B cell (primary cell): ENCODE data around the gene PSMB3. TPM values are rescaled to one million over a fixed set of nuclear protein-coding genes. Genes with fewer than 3 reads are reported as not detected.

Source experiments
- ATAC-seq: fragments of 200-7000 bp; cut with Tn5 transposase; one replicate; pipeline ENCODE4 v1.10.0; 2021; ENCODE audit warnings: low read depth, mild to moderate bottlenecking, moderate number of reproducible peaks, moderate library complexity
- CTCF ChIA-PET: fragments of 350-600 bp; sonication (Branson Sonifier 250); formaldehyde crosslinking; loops from one replicate; lab custom pipeline; 2021; ENCODE audit warnings: antibody characterized with exemption, inconsistent platforms; lab: Charles Lee
- POLR2A ChIA-PET: fragments of 350-600 bp; sonication (Branson Sonifier 250); formaldehyde crosslinking; loops from one replicate; lab custom pipeline; 2021; ENCODE audit warnings: antibody characterized with exemption; lab: Charles Lee
- DNase-seq: peaks from one replicate; pipeline ENCODE4 v3.0.0; 2013
- H2AFZ ChIP-seq: 2 replicates; pipeline ENCODE4 v1.6.1; 2012; ENCODE audit warnings: mild to moderate bottlenecking, low read depth, low read length; ENCODE audit not compliant: insufficient read depth, poor library complexity, severe bottlenecking
- H3K27ac ChIP-seq, 2 donors: 1 replicate in 1 of 2; 2 replicates in 1 of 2; pipeline ENCODE4 v1.5.1; 2012 to 2013; ENCODE audit warnings: low read length in 2 of 2, mild to moderate bottlenecking in 2 of 2, moderate library complexity in 1 of 2
- H3K27me3 ChIP-seq, 4 experiments: fragments of 200-600 bp in 1 of 4; sonication (generic) in 1 of 4; replicated peaks in 1 of 4; 1 replicate in 2 of 4; 2 replicates in 2 of 4; pipeline versions ENCODE4 v1.6.1 to v1.7.0; 2013 to 2016; ENCODE audit warnings: low read length in 3 of 4, mild to moderate bottlenecking in 2 of 4, mixed read lengths in 1 of 4, moderate library complexity in 1 of 4; ENCODE audit not compliant: insufficient read depth in 4 of 4, control insufficient read depth in 3 of 4; ENCODE audit errors: control extremely low read depth in 1 of 4
- H3K36me3 ChIP-seq, 2 experiments: replicated peaks in 1 of 2; 1 replicate in 1 of 2; 2 replicates in 1 of 2; pipeline versions ENCODE4 v1.6.1 to v1.7.1; 2013; ENCODE audit warnings: low read length in 1 of 2; ENCODE audit not compliant: insufficient read depth in 2 of 2, control insufficient read depth in 1 of 2; ENCODE audit errors: control extremely low read depth in 1 of 2, extremely low read depth in 1 of 2
- H3K4me1 ChIP-seq, 2 donors: fragments of 200-600 bp in 1 of 2; sonication (generic) in 1 of 2; 1 replicate in 1 of 2; 2 replicates in 1 of 2; pipeline versions ENCODE4 v1.5.1 to v1.6.1; 2013 to 2017; ENCODE audit warnings: low read length in 2 of 2; ENCODE audit not compliant: control insufficient read depth in 2 of 2, insufficient read depth in 2 of 2
- H3K4me2 ChIP-seq: replicated peaks from 2 replicates; pipeline ENCODE3; 2012; ENCODE audit warnings: mild to moderate bottlenecking, low read depth, low read length; ENCODE audit not compliant: poor library complexity, severe bottlenecking
- H3K4me3 ChIP-seq, 5 experiments: fragments of 200-600 bp in 1 of 5; sonication (generic) in 1 of 5; 1 replicate in 3 of 5; 2 replicates in 2 of 5; pipeline versions ENCODE4 v1.5.1 to v1.7.0; 2011 to 2016; ENCODE audit warnings: low read length in 4 of 5, mild to moderate bottlenecking in 4 of 5, low read depth in 2 of 5, control low read depth in 1 of 5, moderate library complexity in 1 of 5; ENCODE audit not compliant: insufficient read depth in 1 of 5; ENCODE audit errors: control extremely low read depth in 1 of 5, extremely low read depth in 1 of 5
- H3K79me2 ChIP-seq: fragments of 200-600 bp; sonication (generic); one replicate; pipeline ENCODE4 v1.6.0; 2016; ENCODE audit warnings: low read length; ENCODE audit not compliant: control insufficient read depth, insufficient read depth
- H3K9ac ChIP-seq: fragments of 200-600 bp; sonication (generic); 2 replicates; pipeline ENCODE4 v1.6.1; 2017; ENCODE audit warnings: mild to moderate bottlenecking, low read length, moderate library complexity
- H3K9me3 ChIP-seq, 3 donors: one replicate each; pipeline versions ENCODE4 v1.6.1 to v1.7.1; 2013; ENCODE audit warnings: low read length in 2 of 3; ENCODE audit not compliant: control insufficient read depth in 2 of 3, insufficient read depth in 1 of 3; ENCODE audit errors: control extremely low read depth in 1 of 3
- H4K20me1 ChIP-seq: 2 replicates; pipeline ENCODE4 v1.6.0; 2012; ENCODE audit warnings: mild to moderate bottlenecking, low read length; ENCODE audit not compliant: insufficient read depth, control insufficient read depth, poor library complexity, severe bottlenecking
- H3K27ac Mint-ChIP-seq: one replicate; pipeline ENCODE4 v1.8.0; 2021; ENCODE audit warnings: mixed read lengths
- H3K27me3 Mint-ChIP-seq: one replicate; pipeline ENCODE4 v1.8.0; 2021; ENCODE audit warnings: mixed read lengths
- H3K4me1 Mint-ChIP-seq: one replicate; pipeline ENCODE4 v1.8.0; 2021; ENCODE audit warnings: mixed read lengths
- H3K4me3 Mint-ChIP-seq: one replicate; pipeline ENCODE4 v1.8.0; 2021; ENCODE audit warnings: mixed read lengths
- H3K9me3 Mint-ChIP-seq: one replicate; pipeline ENCODE4 v1.8.0; 2022; ENCODE audit warnings: mixed read lengths; ENCODE audit not compliant: insufficient read depth
- EZH2 ChIP-seq: IDR thresholded peaks from 2 replicates; pipeline ENCODE4 v1.6.1; 2012; ENCODE audit warnings: borderline replicate concordance, low read depth, mild to moderate bottlenecking, moderate library complexity, low read length; ENCODE audit not compliant: insufficient read depth, poor library complexity, severe bottlenecking
- WGBS: methylation state at CpG from one replicate; pipeline ENCODE4 v1.1.5; 2013; ENCODE audit warnings: missing lambda C conversion rate; ENCODE audit not compliant: insufficient coverage; 5-methylcytosine and 5-hydroxymethylcytosine counted together
- intact Hi-C: fragments of 100-400 bp; cut with micrococcal nuclease; formaldehyde crosslinking; loops from one replicate; pipeline ENCODE4 v1.10.0; 2022
- polyA plus RNA-seq: library from polyadenylated mRNA; depleted of rRNA; stranded (reverse); fragments of >200 nt; gene quantifications from 2 replicates; pipeline ENCODE4 v1.2.3, GENCODE V29; 2012
- total RNA-seq, 2 donors: library from RNA; stranded (reverse); fragments of 120-200 nt in 1 of 2; gene quantifications; 1 replicate in 1 of 2; 2 replicates in 1 of 2; pipeline versions ENCODE4 v1.2.3 to v1.2.4, GENCODE V29; 2013 to 2022
- TF ChIP-seq, protein P1 (sequence below): fragments of 200-600 bp; IDR thresholded peaks from one replicate; pipeline ENCODE4 v1.8.0; 2022; ENCODE audit warnings: antibody characterized with exemption, mild to moderate bottlenecking

Gene PSMB3
- total and polyA plus RNA-seq, 2 donors (not counting 1 experiment from before 2014, with no cell fraction given), result 109 to 184 TPM

GRCh38 chr17:38715216-38715943, 37.2 kb upstream of the PSMB3 start:
- H3K4me2 ChIP-seq, result no peak overlapping the region
- peaks cover 37% of the 10 kb centered on the region for H4K20me1 ChIP-seq
- H3K9me3 Mint-ChIP-seq, result no peaks in the 10 kb centered on the region
- H3K4me1 Mint-ChIP-seq, result peaks cover 5% of the 10 kb centered on the region
- DNase-seq (no peak), ATAC-seq (no peak)
- CTCF ChIA-PET, result interaction anchor here (1.5 to 2.1 kb wide), 2 partner anchors 13 to 48 kb away, joined by 5 to 6 read pairs; no protein-coding TSS in a partner anchor
- H3K36me3 ChIP-seq, result peaks cover 3 to 88% of the 10 kb centered on the region in 2 experiments
- intact Hi-C loops, result no loop called here
- POLR2A ChIA-PET, result interaction anchor here (0.9 to 1.7 kb wide), 2 partner anchors 13 to 33 kb away, joined by 4 read pairs; no protein-coding TSS in a partner anchor
- peaks cover 5% of the 10 kb centered on the region for H3K79me2 ChIP-seq
- no peaks in the 10 kb centered on the region for H3K27me3 Mint-ChIP-seq
- H3K4me3 Mint-ChIP-seq, result no peak overlapping the region
- no peaks in the 10 kb centered on the region for H3K27me3 ChIP-seq
- H3K9ac ChIP-seq, result no peak overlapping the region
- WGBS, result 88% methylated on average over 3 of the region's 9 CpGs
- H3K27ac Mint-ChIP-seq, result peak overlapping the region; percentile 53
- H3K4me3 ChIP-seq, result no peak overlapping the region
- TF ChIP-seq, protein P1, sequence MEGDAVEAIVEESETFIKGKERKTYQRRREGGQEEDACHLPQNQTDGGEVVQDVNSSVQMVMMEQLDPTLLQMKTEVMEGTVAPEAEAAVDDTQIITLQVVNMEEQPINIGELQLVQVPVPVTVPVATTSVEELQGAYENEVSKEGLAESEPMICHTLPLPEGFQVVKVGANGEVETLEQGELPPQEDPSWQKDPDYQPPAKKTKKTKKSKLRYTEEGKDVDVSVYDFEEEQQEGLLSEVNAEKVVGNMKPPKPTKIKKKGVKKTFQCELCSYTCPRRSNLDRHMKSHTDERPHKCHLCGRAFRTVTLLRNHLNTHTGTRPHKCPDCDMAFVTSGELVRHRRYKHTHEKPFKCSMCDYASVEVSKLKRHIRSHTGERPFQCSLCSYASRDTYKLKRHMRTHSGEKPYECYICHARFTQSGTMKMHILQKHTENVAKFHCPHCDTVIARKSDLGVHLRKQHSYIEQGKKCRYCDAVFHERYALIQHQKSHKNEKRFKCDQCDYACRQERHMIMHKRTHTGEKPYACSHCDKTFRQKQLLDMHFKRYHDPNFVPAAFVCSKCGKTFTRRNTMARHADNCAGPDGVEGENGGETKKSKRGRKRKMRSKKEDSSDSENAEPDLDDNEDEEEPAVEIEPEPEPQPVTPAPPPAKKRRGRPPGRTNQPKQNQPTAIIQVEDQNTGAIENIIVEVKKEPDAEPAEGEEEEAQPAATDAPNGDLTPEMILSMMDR, result no peak
- no peak for TF ChIP-seq EZH2
- H2AFZ ChIP-seq, result no peak overlapping the region
- no peaks in the 10 kb centered on the region for H3K9me3 ChIP-seq
- H3K4me1 ChIP-seq, result no peaks in the 10 kb centered on the region
- no peak overlapping the region for H3K27ac ChIP-seq

GRCh38 chr17:38716368-38717005, 36.1 kb upstream of the PSMB3 start:
- Histone ChIP-seq H3K9me3 (no peaks in the 10 kb centered on the region), H3K4me2 (no peak overlapping the region), H3K79me2 (no peaks in the 10 kb centered on the region), H3K27ac (no peak overlapping the region), H3K4me1 (no peaks in the 10 kb centered on the region), H3K36me3 (peaks cover 3 to 90% of the 10 kb centered on the region in 2 experiments), H4K20me1 (peaks cover 28% of the 10 kb centered on the region), H2AFZ (no peak overlapping the region), H3K27me3 (no peaks in the 10 kb centered on the region), H3K4me3 (no peak overlapping the region), H3K9ac (no peak overlapping the region)
- H3K9me3 Mint-ChIP-seq, result no peaks in the 10 kb centered on the region
- DNase-seq (no peak), ATAC-seq (no peak)
- no peak overlapping the region for H3K27ac Mint-ChIP-seq
- H3K27me3 Mint-ChIP-seq, result no peaks in the 10 kb centered on the region
- no peak overlapping the region for H3K4me3 Mint-ChIP-seq
- intact Hi-C loops, result no loop called here
- peaks cover 12% of the 10 kb centered on the region for H3K4me1 Mint-ChIP-seq
- WGBS, result 95% methylated on average over 18 of the region's 18 CpGs
- CTCF ChIA-PET, result interaction anchor here (0.7 to 2.6 kb wide), 4 partner anchors 12 to 49 kb away, joined by 3 to 11 read pairs (median 6); no protein-coding TSS in a partner anchor
- no peak for TF ChIP-seq EZH2
- TF ChIP-seq, protein P1, result no peak
- POLR2A ChIA-PET, result interaction anchor here (1.7 kb wide), 1 partner anchor 12 kb away, joined by 4 read pairs; no protein-coding TSS in a partner anchor
